GM19438 (cell line): ENCODE results near the gene C18orf63.

ENCODE experiments used
- ATAC-seq: cut with Tn5 transposase; IDR thresholded peaks from one replicate; pipeline ENCODE4 v1.9.1; 2021; ENCODE audit warnings: low read depth; ENCODE audit not compliant: unreplicated experiment

Gene C18orf63

GRCh38 chr18:74315464-74316256 lies at the start of gene C18orf63:
C18orf63 (plus strand) TSS chr18:74315839; CDS start chr18:74317866, 2,027 bp downstream.
- no peak for ATAC-seq

GRCh38 chr18:74266161-74266560 lies 49.5 kb upstream of the C18orf63 start:
- no peak for ATAC-seq

- ATAC-seq = no peak
Observed at GRCh38 chr18:74268175-74268574, 47.5 kb upstream of the C18orf63 start.

GRCh38 chr18:74268933-74269620 lies 46.6 kb upstream of the C18orf63 start:
- ATAC-seq = no peak

- no peak for ATAC-seq
Observed at GRCh38 chr18:74271635-74272034, 44.0 kb upstream of the C18orf63 start.

- ATAC-seq = no peak
Observed at GRCh38 chr18:74273394-74273793, 42.2 kb upstream of the C18orf63 start.

- ATAC-seq = no peak
Observed at GRCh38 chr18:74274700-74275099, 40.9 kb upstream of the C18orf63 start.

GRCh38 chr18:74275736-74276135 lies 39.9 kb upstream of the C18orf63 start:
- ATAC-seq = no peak

GRCh38 chr18:74276609-74277008 lies 39.0 kb upstream of the C18orf63 start:
- no peak for ATAC-seq

- ATAC-seq = no peak
Observed at GRCh38 chr18:74277296-74277695, 38.3 kb upstream of the C18orf63 start.

GRCh38 chr18:74278058-74278457 lies 37.6 kb upstream of the C18orf63 start:
- ATAC-seq = no peak

GRCh38 chr18:74278983-74279382 lies 36.7 kb upstream of the C18orf63 start:
- ATAC-seq = no peak

- no peak for ATAC-seq
Observed at GRCh38 chr18:74281011-74281979, 34.3 kb upstream of the C18orf63 start.

GRCh38 chr18:74281980-74282754 lies 33.5 kb upstream of the C18orf63 start:
- ATAC-seq = no peak

GRCh38 chr18:74282755-74283554 lies 32.7 kb upstream of the C18orf63 start:
- no peak for ATAC-seq

- no peak for ATAC-seq
Observed at GRCh38 chr18:74283646-74284045, 32.0 kb upstream of the C18orf63 start.

GRCh38 chr18:74284191-74284979 lies 31.3 kb upstream of the C18orf63 start:
- ATAC-seq = no peak

GRCh38 chr18:74284980-74285355 lies 30.7 kb upstream of the C18orf63 start:
- ATAC-seq = no peak
